ENCODE data around the gene FAM53A.

The FAM53A gene

GRCh38 chr4:1601852-1602654, 82.1 kb downstream of the FAM53A start:
- no peak for DNase-seq

DNA sequence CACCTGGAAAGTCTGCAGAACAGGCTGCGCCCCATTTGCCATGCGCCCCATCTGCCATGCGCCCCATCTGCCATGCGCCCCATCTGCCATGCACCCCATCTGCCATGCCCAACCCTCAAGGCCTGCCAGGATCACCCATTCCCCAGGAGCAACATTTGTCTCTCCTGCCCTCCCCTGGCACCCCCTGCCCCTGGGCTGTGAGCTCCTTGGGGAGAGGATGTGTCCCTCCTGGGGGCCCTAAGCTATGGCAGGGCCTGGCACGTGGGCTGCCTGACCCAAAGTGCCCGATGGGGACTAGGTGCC, 82.6 kb downstream of the FAM53A start:
- DNase-seq = no peak

- DNase-seq = no peak
These were observed 83.1 kb downstream of the FAM53A start for GRCh38 chr4:1600811-1601532.

- DNase-seq = no peak
These were observed 83.8 kb downstream of the FAM53A start for GRCh38 chr4:1600211-1600780.

DNA sequence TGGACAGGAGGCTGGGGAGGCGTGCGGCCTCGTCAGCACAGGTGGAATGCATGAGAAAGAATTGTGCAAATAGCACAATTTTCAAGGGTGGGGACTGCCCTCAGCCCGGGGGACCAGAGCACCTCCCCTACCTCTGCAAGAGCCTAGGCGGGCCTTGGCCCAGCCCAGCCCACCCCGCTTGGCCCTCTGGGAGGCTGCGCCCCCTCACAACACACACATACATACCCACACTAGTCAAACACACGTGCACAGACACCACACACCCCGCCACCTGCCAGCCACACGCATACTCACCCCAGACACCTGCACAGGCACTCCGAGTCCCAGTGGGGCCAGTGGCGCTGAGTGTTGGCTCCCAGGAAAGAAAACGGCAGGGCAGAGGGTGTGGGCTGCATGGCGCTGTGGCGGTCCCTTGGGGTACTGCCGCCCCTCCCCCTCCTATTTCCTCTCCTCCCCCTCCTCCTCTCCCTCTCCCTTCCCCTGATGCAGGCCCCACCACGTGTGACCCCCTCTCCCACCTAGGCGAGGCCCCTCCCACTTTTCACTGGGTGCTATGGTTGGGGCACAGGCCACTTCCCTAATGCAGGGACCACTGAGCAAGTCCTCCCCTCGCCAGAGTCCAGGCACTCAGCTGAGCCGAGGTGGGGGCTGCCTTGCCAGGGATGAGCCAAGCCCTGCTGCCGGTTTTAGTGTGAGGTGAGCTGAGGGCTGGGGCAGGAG, 84.5 kb downstream of the FAM53A start:
- DNase-seq = no peak

DNA sequence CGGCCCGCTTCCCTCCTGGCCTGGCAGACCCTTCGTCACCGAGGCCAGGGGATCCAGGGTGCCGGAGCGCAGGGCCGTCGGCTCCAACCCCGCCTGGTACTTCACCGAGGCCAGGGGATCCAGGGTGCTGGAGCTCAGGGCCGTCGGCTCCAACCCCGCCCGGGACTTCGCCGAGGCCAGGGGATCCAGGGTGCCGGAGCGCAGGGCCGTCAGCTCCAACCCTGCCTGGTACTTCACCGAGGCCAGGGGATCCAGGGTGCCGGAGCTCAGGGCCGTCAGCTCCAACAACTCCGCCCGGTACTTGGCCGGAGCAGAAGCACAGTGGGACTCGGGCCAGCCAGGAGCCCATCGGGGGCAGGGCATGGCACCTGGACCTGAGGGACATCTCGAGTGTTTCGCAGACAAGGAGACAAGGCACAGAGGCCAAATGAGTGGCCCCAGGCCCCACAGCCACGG, 85.1 kb downstream of the FAM53A start:
- DNase-seq = no peak

GRCh38 chr4:1598206-1599025, 85.7 kb downstream of the FAM53A start:
- no peak for DNase-seq

GRCh38 chr4:1597021-1597931, 86.8 kb downstream of the FAM53A start:
- no peak for DNase-seq

DNA sequence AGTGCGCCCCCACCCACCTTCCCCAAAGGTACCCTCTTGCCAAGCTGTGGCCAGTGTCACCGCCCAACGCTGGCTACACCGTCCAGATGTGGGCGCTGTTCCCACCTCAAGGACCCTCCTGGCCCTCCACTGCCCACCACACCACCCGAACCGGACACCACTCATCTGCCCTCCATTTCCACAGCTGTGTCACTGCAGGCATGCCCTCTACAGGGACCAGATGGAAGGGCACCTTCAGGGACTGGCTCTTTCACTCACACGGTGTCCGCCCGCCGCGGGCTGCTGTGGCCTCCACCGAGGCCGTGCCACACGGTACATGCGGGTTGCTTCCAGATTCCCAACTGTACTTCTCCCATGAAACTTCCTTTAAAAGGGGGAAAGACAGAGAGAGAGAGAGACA, 87.7 kb downstream of the FAM53A start:
- no peak for DNase-seq

DNA sequence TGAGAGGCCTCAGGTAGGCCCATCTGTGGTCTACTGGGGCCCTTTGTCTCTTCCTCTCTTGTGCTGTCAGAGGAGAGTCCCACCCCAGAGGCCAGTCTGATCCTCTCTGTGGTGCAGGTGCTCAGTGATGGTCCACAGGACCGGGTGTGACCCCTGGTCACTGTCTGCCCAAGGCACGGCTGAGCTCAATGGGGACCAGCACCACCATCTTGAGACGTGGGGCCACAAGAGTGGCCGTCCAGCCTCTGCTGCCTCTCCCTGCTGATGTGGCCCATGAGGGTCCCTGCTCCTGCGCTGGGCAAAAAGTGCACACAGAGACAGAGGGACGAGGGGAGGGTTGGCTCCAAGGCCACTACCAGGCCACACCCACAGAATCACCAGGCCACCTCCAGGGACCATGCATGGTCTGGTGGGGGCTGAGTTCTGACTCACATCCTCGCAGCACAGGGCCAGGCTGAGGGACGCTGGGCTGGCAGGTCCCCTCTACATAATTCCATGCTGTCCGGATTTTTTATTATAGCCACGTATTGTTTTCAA, 88.3 kb downstream of the FAM53A start:
- DNase-seq = no peak

- no peak for DNase-seq
These were observed 89.0 kb downstream of the FAM53A start for GRCh38 chr4:1594871-1595788.

DNA sequence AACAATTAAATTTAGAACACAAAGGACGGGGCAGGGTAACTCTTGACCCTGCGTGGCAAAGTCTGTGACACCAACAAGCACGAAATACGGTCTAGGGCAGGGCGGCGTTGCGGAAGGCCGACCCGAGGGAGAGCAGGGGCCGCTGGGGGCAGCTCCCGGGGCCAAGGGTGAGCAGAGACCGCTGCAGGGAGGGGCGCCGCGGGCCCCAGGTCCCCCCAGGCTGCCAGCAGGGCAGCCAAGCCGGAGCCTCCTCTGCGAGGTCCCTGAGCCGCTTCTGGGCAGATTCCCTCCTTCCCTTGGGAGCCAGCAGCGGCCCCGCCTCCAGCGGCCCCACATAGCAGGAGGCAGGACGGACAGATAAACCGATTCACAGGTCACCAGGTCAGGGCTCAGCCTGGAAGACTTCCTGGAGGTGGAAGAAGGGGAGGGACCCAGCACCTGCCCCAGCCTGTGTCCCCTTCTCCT, 90.2 kb downstream of the FAM53A start:
- no peak for DNase-seq

DNA sequence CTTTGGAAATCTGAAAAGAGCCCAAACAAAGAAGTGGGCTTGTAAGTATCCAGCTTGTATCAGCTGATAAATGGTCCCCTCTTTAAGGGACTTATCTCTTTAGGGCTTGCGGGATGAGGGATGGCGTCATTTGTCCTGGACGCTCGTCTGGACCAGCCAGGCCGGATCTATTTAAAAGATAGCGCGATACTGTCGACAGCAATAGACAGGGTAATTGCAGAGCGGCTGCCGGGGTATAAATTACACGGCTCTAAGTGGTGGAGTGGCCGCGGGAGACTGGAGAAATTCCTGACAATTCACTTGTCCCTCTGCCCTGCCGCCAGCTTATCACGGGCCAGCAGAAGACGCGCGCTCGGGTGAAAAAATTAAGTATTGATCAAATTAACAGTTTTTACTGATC, 90.7 kb downstream of the FAM53A start:
- DNase-seq = no peak

- no peak for DNase-seq
These were observed 91.2 kb downstream of the FAM53A start for GRCh38 chr4:1592709-1593417.

- DNase-seq = no peak
These were observed 91.9 kb downstream of the FAM53A start for GRCh38 chr4:1592068-1592708.

GRCh38 chr4:1591107-1591506, 93.0 kb downstream of the FAM53A start:
- DNase-seq = no peak

DNA sequence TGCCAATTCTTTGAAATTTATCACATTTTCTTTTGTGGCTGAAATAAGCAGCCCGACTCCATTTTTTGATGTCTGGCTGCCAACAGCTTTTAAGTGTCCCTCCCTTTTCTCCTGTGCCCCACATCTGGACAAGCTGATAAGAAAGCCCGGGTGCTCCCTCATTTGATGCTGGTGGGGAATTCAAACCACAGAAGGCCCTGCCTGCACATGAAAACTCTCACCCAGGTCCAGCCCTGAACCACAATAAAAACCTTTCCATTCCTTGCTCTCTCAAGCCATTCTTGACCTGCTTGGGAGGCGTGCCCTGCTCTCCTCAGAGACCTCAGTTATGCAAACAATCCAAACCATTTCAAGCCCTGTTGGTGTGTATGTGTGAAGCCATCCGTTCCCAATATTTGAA, 93.9 kb downstream of the FAM53A start:
- no peak for DNase-seq
